ENCODE measurements around the gene PAX5. TPM values are rescaled to one million over a fixed set of nuclear protein-coding genes. Genes with fewer than 3 reads are reported as not detected.

The PAX5 gene
- total RNA-seq, 1 experiment from 2014 or later, result 0.39 TPM

- no peaks in the 10 kb centered on the region for H3K4me1 ChIP-seq (ENCODE audit: insufficient read depth, low read length)
- no peak overlapping the region for H4K91ac ChIP-seq (ENCODE audit: insufficient read length, low read depth, low read length)
- H3T11ph ChIP-seq (ENCODE audit: low read length), result no peak overlapping the region
- no peak overlapping the region for H3K14ac ChIP-seq (ENCODE audit: insufficient read depth, low read length)
- H3K56ac ChIP-seq (ENCODE audit: insufficient read length, low read depth, low read length), result no peak overlapping the region
- TF ChIP-seq CTCF (conservative IDR thresholded peaks at IDR 0.05), result no peak
- H4K5ac ChIP-seq (ENCODE audit: insufficient read length, low read depth, low read length), result no peak overlapping the region
- WGBS (ENCODE audit: extremely low coverage, insufficient read length, low lambda C conversion rate), result no CpG with 5 or more reads among the region's 7 CpGs
- H4K20me1 ChIP-seq (ENCODE audit: control insufficient read depth, insufficient read depth, insufficient read length), result no peaks in the 10 kb centered on the region
- no peak overlapping the region for H3K4me2 ChIP-seq (ENCODE audit: insufficient read depth, insufficient read length, low read length)
- H3K9ac ChIP-seq (ENCODE audit: extremely low read depth, insufficient read length, low read length), result no peak overlapping the region
- no peak overlapping the region for H2BK12ac ChIP-seq (ENCODE audit: insufficient read length, low read depth, low read length)
- H2BK15ac ChIP-seq (ENCODE audit: low read depth, low read length), result no peak overlapping the region
- H3K79me2 ChIP-seq (ENCODE audit: insufficient read depth, low read length), result no peaks in the 10 kb centered on the region
- Mint-ChIP-seq H3K27ac (no peak overlapping the region), H3K4me1 (peaks cover 17 to 18% of the 10 kb centered on the region in 2 experiments), H3K27me3 (ENCODE audit: low read depth) (peaks cover 2% of the 10 kb centered on the region; the same call in 1 of the 2 replicates), H3K9me3 (no peaks in the 10 kb centered on the region), H3K4me3 (no peak overlapping the region), H3K36me3 (ENCODE audit: insufficient read depth in 1 of 3, low read depth in 3 of 3) (no peaks in the 10 kb centered on the region)
- H3K4ac ChIP-seq (ENCODE audit: low read depth, low read length), result no peak overlapping the region
- no peak for DNase-seq
- no peak overlapping the region for H3K18ac ChIP-seq (ENCODE audit: insufficient read length, low read depth, low read length)
- no peak overlapping the region for H2AK5ac ChIP-seq (ENCODE audit: insufficient read length, low read length)
- H3K27ac ChIP-seq (ENCODE audit: insufficient read length, low read depth, low read length), result no peak overlapping the region
- H2AFZ ChIP-seq (ENCODE audit: low read length), result no peak overlapping the region
- no peaks in the 10 kb centered on the region for H3K79me1 ChIP-seq (ENCODE audit: insufficient read depth, low read depth, low read length, poor library complexity, severe bottlenecking)
- no peak overlapping the region for H3K23ac ChIP-seq (ENCODE audit: insufficient read length, low read depth, low read length)
- no peaks in the 10 kb centered on the region for H3K9me3 ChIP-seq (ENCODE audit: control insufficient read depth, low read depth, low read length)
- H2BK20ac ChIP-seq (ENCODE audit: low read depth, low read length, poor library complexity, severe bottlenecking), result no peak overlapping the region
- H2BK120ac ChIP-seq (ENCODE audit: low read depth, low read length, poor library complexity, severe bottlenecking), result no peak overlapping the region
- no peaks in the 10 kb centered on the region for H3K23me2 ChIP-seq (ENCODE audit: insufficient read length, low read depth, low read length, poor library complexity, severe bottlenecking)
- no peak overlapping the region for H2BK5ac ChIP-seq (ENCODE audit: insufficient read length, low read length)
- H4K8ac ChIP-seq (replicated peaks; ENCODE audit: insufficient read length, low read depth, low read length), result no peak overlapping the region
- no peaks in the 10 kb centered on the region for H3K27me3 ChIP-seq (ENCODE audit: insufficient read depth, low read length)
These were observed 145.5 kb downstream of the PAX5 start for GRCh38 chr9:36888551-36888950.
